HepG2 (cell line): Measurements from ENCODE around the gene SLC5A4. TPM values are rescaled to one million over a fixed set of nuclear protein-coding genes. Genes with fewer than 3 reads are reported as not detected.

Experiments used
- BRCA1 ChIP-seq: sonication (generic); formaldehyde crosslinking; IDR thresholded peaks from 2 replicates; pipeline ENCODE4 v1.4.0; 2020; ENCODE audit warnings: missing genetic modification reagents
- EZH2 ChIP-seq: conservative IDR thresholded peaks from 2 replicates; pipeline ENCODE4 v1.6.1; 2012; ENCODE audit warnings: mild to moderate bottlenecking, low read depth, low read length, moderate library complexity
- PCBP1 ChIP-seq: fragments of 200-400 bp; formaldehyde crosslinking; IDR thresholded peaks from 2 replicates; pipeline ENCODE4 v1.6.1; 2017; ENCODE audit warnings: mild to moderate bottlenecking, low read depth, low read length, borderline replicate concordance
- TBP ChIP-seq: sonication (generic); formaldehyde crosslinking; IDR thresholded peaks from 2 replicates; pipeline ENCODE4 v1.5.0; 2020; ENCODE audit warnings: missing genetic modification reagents
- TEF ChIP-seq: sonication (generic); formaldehyde crosslinking; IDR thresholded peaks from 2 replicates; pipeline ENCODE4 v1.5.0; 2020; ENCODE audit warnings: missing genetic modification reagents
- TERF1 ChIP-seq: sonication (generic); formaldehyde crosslinking; IDR thresholded peaks from 2 replicates; pipeline ENCODE4 v1.8.0; 2022; ENCODE audit warnings: mild to moderate bottlenecking, missing genetic modification reagents, moderate library complexity
- TSC22D2 ChIP-seq: sonication (generic); formaldehyde crosslinking; IDR thresholded peaks from 2 replicates; pipeline ENCODE4 v1.5.1; 2020; ENCODE audit warnings: missing genetic modification reagents, mild to moderate bottlenecking, borderline replicate concordance
- ZBTB44 ChIP-seq: sonication (generic); formaldehyde crosslinking; IDR thresholded peaks from 2 replicates; pipeline ENCODE4 v1.4.0; 2020; ENCODE audit warnings: missing genetic modification reagents
- polyA plus RNA-seq, 8 experiments: library from polyadenylated mRNA; depleted of rRNA in 3 of 8; stranded (reverse) in 7 of 8; unstranded in 1 of 8; fragments of >200 nt; fragmentation: Illumina TruSeq in 4 of 8; extraction: Trizol in 4 of 8; gene quantifications; 2 replicates each; pipeline versions ENCODE4 v1.2.1 to v1.2.3, GENCODE V29; 2011 to 2016; ENCODE audit warnings: low read depth in 4 of 8, missing spikeins in 1 of 8, mixed read lengths in 1 of 8; ENCODE audit not compliant: insufficient read depth in 1 of 8
- total RNA-seq, 5 experiments: library from RNA; depleted of rRNA; stranded (reverse); fragments of >200 nt; fragmentation: Illumina TruSeq; extraction: Trizol; gene quantifications; 2 replicates each; pipeline ENCODE4 v1.2.3, GENCODE V29; 2016; ENCODE audit warnings: low read depth in 1 of 5

The SLC5A4 gene
- total and polyA plus RNA-seq, 2 of the 13 experiments (the other 11 are each of a cell fraction or from before 2014, with no cell fraction given): not detected

GRCh38 chr22:32207971-32208480 lies 47.1 kb downstream of the SLC5A4 start (continued):
- TF ChIP-seq ZBTB44 (no peak), BRCA1 (no peak), TSC22D2 (CRISPR knock-in tag) (no peak), TBP (no peak), EZH2 (no peak), PCBP1 (no peak), TERF1 (CRISPR knock-in tag) (no peak), TEF (CRISPR knock-in tag) (no peak)
